Suprapubic skin (tissue), 4 donors: ENCODE measurements around the gene LRMDA.

Experiments
- EP300 ChIP-seq: sonication (generic); formaldehyde crosslinking; IDR thresholded peaks from one replicate; pipeline ENCODE4 v1.6.1; 2017; ENCODE audit warnings: antibody characterized with exemption
- POLR2AphosphoS5 ChIP-seq, 3 donors: sonication (generic); formaldehyde crosslinking; IDR thresholded peaks; one replicate each; pipeline ENCODE4 v1.6.1; 2017; ENCODE audit warnings: antibody characterized with exemption in 3 of 3
- TF ChIP-seq, protein P1 (sequence below), 2 donors: fragments of 200-600 bp in 1 of 2; fragments of 450-650 bp in 1 of 2; sonication (generic) in 1 of 2; IDR thresholded peaks; one replicate each; pipeline ENCODE4 v1.5.1; 2016 to 2019; ENCODE audit warnings: antibody characterized with exemption in 2 of 2, mild to moderate bottlenecking in 1 of 2, moderate library complexity in 1 of 2

DNA sequence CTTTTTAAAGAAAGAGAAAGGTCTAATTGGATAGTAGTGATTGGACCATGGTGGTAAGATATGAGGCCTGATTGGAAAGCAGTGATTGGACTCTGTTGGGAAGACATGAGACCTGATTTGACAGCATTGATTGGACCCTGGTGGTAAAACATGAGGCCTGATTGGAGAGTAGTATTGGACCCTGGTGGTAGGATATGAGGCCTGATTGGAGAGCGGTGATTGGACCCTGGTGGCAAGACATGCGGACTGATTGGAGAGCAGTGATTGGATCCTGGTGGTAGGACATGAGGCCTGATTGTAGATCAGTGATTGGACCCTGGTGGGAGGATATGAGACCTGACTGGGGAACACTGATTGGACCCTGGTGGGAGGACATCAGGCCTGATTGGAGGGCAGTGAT, 444.3 kb downstream of the LRMDA start:
- TF ChIP-seq, protein P1, sequence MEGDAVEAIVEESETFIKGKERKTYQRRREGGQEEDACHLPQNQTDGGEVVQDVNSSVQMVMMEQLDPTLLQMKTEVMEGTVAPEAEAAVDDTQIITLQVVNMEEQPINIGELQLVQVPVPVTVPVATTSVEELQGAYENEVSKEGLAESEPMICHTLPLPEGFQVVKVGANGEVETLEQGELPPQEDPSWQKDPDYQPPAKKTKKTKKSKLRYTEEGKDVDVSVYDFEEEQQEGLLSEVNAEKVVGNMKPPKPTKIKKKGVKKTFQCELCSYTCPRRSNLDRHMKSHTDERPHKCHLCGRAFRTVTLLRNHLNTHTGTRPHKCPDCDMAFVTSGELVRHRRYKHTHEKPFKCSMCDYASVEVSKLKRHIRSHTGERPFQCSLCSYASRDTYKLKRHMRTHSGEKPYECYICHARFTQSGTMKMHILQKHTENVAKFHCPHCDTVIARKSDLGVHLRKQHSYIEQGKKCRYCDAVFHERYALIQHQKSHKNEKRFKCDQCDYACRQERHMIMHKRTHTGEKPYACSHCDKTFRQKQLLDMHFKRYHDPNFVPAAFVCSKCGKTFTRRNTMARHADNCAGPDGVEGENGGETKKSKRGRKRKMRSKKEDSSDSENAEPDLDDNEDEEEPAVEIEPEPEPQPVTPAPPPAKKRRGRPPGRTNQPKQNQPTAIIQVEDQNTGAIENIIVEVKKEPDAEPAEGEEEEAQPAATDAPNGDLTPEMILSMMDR (IDR thresholded peaks at IDR 0.05): no peak
- TF ChIP-seq EP300 (no peak), POLR2AphosphoS5 (IDR thresholded peaks at IDR 0.05) (no peak)
